ENCODE measurements around the gene MMP26.

MMP26 gene

GRCh38 chr11:4664786-4665185 is 39.8 kb upstream of the MMP26 start:
- Histone ChIP-seq H4K8ac (ENCODE audit: low read length) (no peak overlapping the region), H3K14ac (ENCODE audit: low read length in 2 of 2) (no peak overlapping the region), H3K27ac (ENCODE audit: low read length, poor library complexity, severe bottlenecking) (no peak overlapping the region), H3K4ac (ENCODE audit: low read depth in 1 of 2, low read length in 2 of 2) (no peak overlapping the region), H3K23ac (ENCODE audit: low read length in 2 of 2) (no peak overlapping the region), H2BK120ac (ENCODE audit: low read depth, low read length) (no peak overlapping the region), H2AFZ (ENCODE audit: low read depth, low read length) (no peak overlapping the region), H2BK12ac (ENCODE audit: low read length in 2 of 2) (no peak overlapping the region), H3K18ac (ENCODE audit: low read depth in 1 of 2, low read length in 2 of 2) (no peak overlapping the region), H2BK15ac (ENCODE audit: low read depth, poor library complexity, severe bottlenecking) (no peak overlapping the region), H2AK5ac (ENCODE audit: low read length, severe bottlenecking) (no peak overlapping the region), H3K4me3 (ENCODE audit: insufficient read depth in 1 of 2, low read depth in 1 of 2, low read length in 2 of 2) (no peak overlapping the region), H3K27me3 (ENCODE audit: control insufficient read depth in 1 of 2, insufficient read depth in 1 of 2, low read length in 2 of 2) (no peaks in the 10 kb centered on the region), H3K9me3 (ENCODE audit: control insufficient read depth, low read length) (no peaks in the 10 kb centered on the region), H3K4me2 (ENCODE audit: low read length, poor library complexity, severe bottlenecking) (no peak overlapping the region), H3K79me1 (replicated peaks; ENCODE audit: low read length, poor library complexity, severe bottlenecking) (no peaks in the 10 kb centered on the region), H4K91ac (ENCODE audit: low read length) (no peak overlapping the region), H3K36me3 (ENCODE audit: control insufficient read depth in 1 of 2, insufficient read depth in 2 of 2, low read depth in 1 of 2, low read length in 2 of 2) (no peaks in the 10 kb centered on the region), H3K9ac (ENCODE audit: low read length) (no peak overlapping the region), H3K4me1 (ENCODE audit: control insufficient read depth, insufficient read depth, low read depth, low read length) (no peaks in the 10 kb centered on the region), H2BK5ac (ENCODE audit: low read depth, low read length, poor library complexity, severe bottlenecking) (no peak overlapping the region)
- WGBS, result 25% methylated on average over 1 of the region's 3 CpGs
- DNase-seq, result no peak

DNA sequence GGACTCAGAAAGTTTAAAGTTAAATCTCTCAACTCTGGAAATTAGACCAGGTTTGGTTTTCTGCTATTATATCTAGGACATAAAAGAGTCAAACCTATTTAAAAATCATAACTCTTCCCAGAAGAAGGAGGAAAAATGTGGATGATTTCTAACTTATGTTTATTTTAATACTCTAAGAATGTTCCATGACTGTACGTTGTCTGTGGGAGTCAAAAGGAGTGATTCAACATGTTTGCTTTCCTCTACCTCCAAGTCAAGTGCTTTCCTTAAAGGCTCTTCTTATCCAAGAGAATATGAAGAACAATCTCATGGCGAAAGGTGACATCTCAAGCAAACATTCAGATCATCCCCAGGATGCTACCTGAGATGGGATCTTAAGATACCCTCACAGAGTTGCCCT is 39.2 kb upstream of the MMP26 start:
- Histone ChIP-seq H3K4me2 (ENCODE audit: low read length, poor library complexity, severe bottlenecking) (no peak overlapping the region), H3K36me3 (ENCODE audit: control insufficient read depth in 1 of 2, insufficient read depth in 2 of 2, low read depth in 1 of 2, low read length in 2 of 2) (no peaks in the 10 kb centered on the region), H3K14ac (ENCODE audit: low read length in 2 of 2) (no peak overlapping the region), H3K27ac (ENCODE audit: low read length, poor library complexity, severe bottlenecking) (no peak overlapping the region), H3K9me3 (ENCODE audit: control insufficient read depth, low read length) (no peaks in the 10 kb centered on the region), H3K23ac (ENCODE audit: low read length in 2 of 2) (no peak overlapping the region), H2AK5ac (ENCODE audit: low read length, severe bottlenecking) (no peak overlapping the region), H4K91ac (ENCODE audit: low read length) (no peak overlapping the region), H2AFZ (ENCODE audit: low read depth, low read length) (no peak overlapping the region), H3K79me1 (replicated peaks; ENCODE audit: low read length, poor library complexity, severe bottlenecking) (no peaks in the 10 kb centered on the region), H3K9ac (ENCODE audit: low read length) (no peak overlapping the region), H2BK15ac (ENCODE audit: low read depth, poor library complexity, severe bottlenecking) (no peak overlapping the region), H3K18ac (ENCODE audit: low read depth in 1 of 2, low read length in 2 of 2) (no peak overlapping the region), H2BK120ac (ENCODE audit: low read depth, low read length) (no peak overlapping the region), H4K8ac (ENCODE audit: low read length) (no peak overlapping the region), H2BK5ac (ENCODE audit: low read depth, low read length, poor library complexity, severe bottlenecking) (no peak overlapping the region), H3K4me1 (ENCODE audit: control insufficient read depth, insufficient read depth, low read depth, low read length) (no peaks in the 10 kb centered on the region), H2BK12ac (ENCODE audit: low read length in 2 of 2) (no peak overlapping the region), H3K27me3 (ENCODE audit: control insufficient read depth in 1 of 2, insufficient read depth in 1 of 2, low read length in 2 of 2) (no peaks in the 10 kb centered on the region), H3K4ac (ENCODE audit: low read depth in 1 of 2, low read length in 2 of 2) (no peak overlapping the region), H3K4me3 (ENCODE audit: insufficient read depth in 1 of 2, low read depth in 1 of 2, low read length in 2 of 2) (no peak overlapping the region)
- WGBS, result 79% methylated on average over 2 of the region's 2 CpGs
- DNase-seq, result peak; percentile 3

- H3K79me1 ChIP-seq (replicated peaks; ENCODE audit: low read length, poor library complexity, severe bottlenecking), result no peaks in the 10 kb centered on the region
- H4K8ac ChIP-seq (ENCODE audit: low read length), result no peak overlapping the region
- H3K27me3 ChIP-seq (ENCODE audit: control insufficient read depth in 1 of 2, insufficient read depth in 1 of 2, low read length in 2 of 2), result no peaks in the 10 kb centered on the region
- no peak overlapping the region for H4K91ac ChIP-seq (ENCODE audit: low read length)
- no peak overlapping the region for H3K9ac ChIP-seq (ENCODE audit: low read length)
- H3K36me3 ChIP-seq (ENCODE audit: control insufficient read depth in 1 of 2, insufficient read depth in 2 of 2, low read depth in 1 of 2, low read length in 2 of 2), result no peaks in the 10 kb centered on the region
- H3K27ac ChIP-seq (ENCODE audit: low read length, poor library complexity, severe bottlenecking), result peak overlapping the region; percentile 67
- H2AFZ ChIP-seq (ENCODE audit: low read depth, low read length), result no peak overlapping the region
- no peak overlapping the region for H3K14ac ChIP-seq (ENCODE audit: low read length in 2 of 2)
- no peaks in the 10 kb centered on the region for H3K9me3 ChIP-seq (ENCODE audit: control insufficient read depth, low read length)
- H3K4me2 ChIP-seq (ENCODE audit: low read length, poor library complexity, severe bottlenecking), result no peak overlapping the region
- H2BK120ac ChIP-seq (ENCODE audit: low read depth, low read length), result no peak overlapping the region
- H2AK5ac ChIP-seq (ENCODE audit: low read length, severe bottlenecking), result peak overlapping the region; percentile 84
- H3K4me1 ChIP-seq (ENCODE audit: control insufficient read depth, insufficient read depth, low read depth, low read length), result peaks cover 7% of the 10 kb centered on the region
- H2BK12ac ChIP-seq (ENCODE audit: low read length in 2 of 2), result no peak overlapping the region
- no peak overlapping the region for H3K23ac ChIP-seq (ENCODE audit: low read length in 2 of 2)
- no peak overlapping the region for H2BK5ac ChIP-seq (ENCODE audit: low read depth, low read length, poor library complexity, severe bottlenecking)
- 73% methylated on average over 2 of the region's 2 CpGs for WGBS
- DNase-seq, result no peak
- H3K18ac ChIP-seq (ENCODE audit: low read depth in 1 of 2, low read length in 2 of 2), result no peak overlapping the region
- H3K4me3 ChIP-seq (ENCODE audit: insufficient read depth in 1 of 2, low read depth in 1 of 2, low read length in 2 of 2), result no peak overlapping the region
- no peak overlapping the region for H3K4ac ChIP-seq (ENCODE audit: low read depth in 1 of 2, low read length in 2 of 2)
- no peak overlapping the region for H2BK15ac ChIP-seq (ENCODE audit: low read depth, poor library complexity, severe bottlenecking)
Measured at GRCh38 chr11:4671741-4672140, 32.8 kb upstream of the MMP26 start.

GRCh38 chr11:4672470-4672869 is 32.1 kb upstream of the MMP26 start:
- no peak overlapping the region for H3K4ac ChIP-seq (ENCODE audit: low read depth in 1 of 2, low read length in 2 of 2)
- no CpG with 5 or more reads among the region's 3 CpGs for WGBS
- H2BK12ac ChIP-seq (ENCODE audit: low read length in 2 of 2), result no peak overlapping the region
- H3K4me1 ChIP-seq (ENCODE audit: control insufficient read depth, insufficient read depth, low read depth, low read length), result peaks cover 7% of the 10 kb centered on the region
- H3K4me3 ChIP-seq (ENCODE audit: insufficient read depth in 1 of 2, low read depth in 1 of 2, low read length in 2 of 2), result no peak overlapping the region
- H4K8ac ChIP-seq (ENCODE audit: low read length), result no peak overlapping the region
- H3K9ac ChIP-seq (ENCODE audit: low read length), result no peak overlapping the region
- no peak for DNase-seq
- H3K4me2 ChIP-seq (ENCODE audit: low read length, poor library complexity, severe bottlenecking), result no peak overlapping the region
- H3K36me3 ChIP-seq (ENCODE audit: control insufficient read depth in 1 of 2, insufficient read depth in 2 of 2, low read depth in 1 of 2, low read length in 2 of 2), result no peaks in the 10 kb centered on the region
- no peaks in the 10 kb centered on the region for H3K27me3 ChIP-seq (ENCODE audit: control insufficient read depth in 1 of 2, insufficient read depth in 1 of 2, low read length in 2 of 2)
- H3K18ac ChIP-seq (ENCODE audit: low read depth in 1 of 2, low read length in 2 of 2), result no peak overlapping the region
- no peaks in the 10 kb centered on the region for H3K9me3 ChIP-seq (ENCODE audit: control insufficient read depth, low read length)
- no peak overlapping the region for H2BK120ac ChIP-seq (ENCODE audit: low read depth, low read length)
- H3K27ac ChIP-seq (ENCODE audit: low read length, poor library complexity, severe bottlenecking), result peak overlapping the region; percentile 67
- no peak overlapping the region for H4K91ac ChIP-seq (ENCODE audit: low read length)
- H2AFZ ChIP-seq (ENCODE audit: low read depth, low read length), result no peak overlapping the region
- H2AK5ac ChIP-seq (ENCODE audit: low read length, severe bottlenecking), result no peak overlapping the region
- no peak overlapping the region for H3K23ac ChIP-seq (ENCODE audit: low read length in 2 of 2)
- no peak overlapping the region for H3K14ac ChIP-seq (ENCODE audit: low read length in 2 of 2)
- no peak overlapping the region for H2BK5ac ChIP-seq (ENCODE audit: low read depth, low read length, poor library complexity, severe bottlenecking)
- no peak overlapping the region for H2BK15ac ChIP-seq (ENCODE audit: low read depth, poor library complexity, severe bottlenecking)
- H3K79me1 ChIP-seq (replicated peaks; ENCODE audit: low read length, poor library complexity, severe bottlenecking), result no peaks in the 10 kb centered on the region
